DND-41 (cell line): Measurements from ENCODE around the gene ITPR1.

ENCODE experiments used
- ATAC-seq: fragments of 200-7000 bp; cut with Tn5 transposase; 3 replicates; pipeline ENCODE4 v1.9.1; 2021; ENCODE audit warnings: low read depth; ENCODE audit not compliant: insufficient read depth
- DNase-seq: peaks from one replicate; pipeline ENCODE4 v3.0.0-alpha.2; 2020
- H2AFZ ChIP-seq: 2 replicates; pipeline ENCODE4 v1.6.0; 2012; ENCODE audit warnings: low read depth, low read length
- H3K27ac ChIP-seq: 2 replicates; pipeline ENCODE4 v1.5.1; 2012; ENCODE audit warnings: low read length, inconsistent platforms
- H3K27me3 ChIP-seq: fragments of 200-600 bp; sonication (generic); 2 replicates; pipeline ENCODE4 v1.6.0; 2012; ENCODE audit warnings: low read length, mild to moderate bottlenecking, inconsistent platforms; ENCODE audit not compliant: insufficient read depth, poor library complexity
- H3K36me3 ChIP-seq: 2 replicates; pipeline ENCODE4 v1.5.1; 2012; ENCODE audit warnings: low read length, inconsistent platforms; ENCODE audit not compliant: insufficient read depth
- H3K4me1 ChIP-seq: 2 replicates; pipeline ENCODE4 v1.5.1; 2012; ENCODE audit warnings: mild to moderate bottlenecking, low read length; ENCODE audit not compliant: insufficient read depth
- H3K4me2 ChIP-seq: 2 replicates; pipeline ENCODE4 v1.6.0; 2012; ENCODE audit warnings: mild to moderate bottlenecking, moderate library complexity, low read length, inconsistent platforms; ENCODE audit not compliant: insufficient read depth
- H3K4me3 ChIP-seq, 2 experiments: fragments of 200-600 bp in 1 of 2; shearing (Covaris generic) in 1 of 2; 2 replicates each; pipeline ENCODE4 v1.5.1; 2012 to 2016; ENCODE audit warnings: inconsistent platforms in 2 of 2, low read length in 2 of 2, mild to moderate bottlenecking in 2 of 2, low read depth in 1 of 2, moderate library complexity in 1 of 2
- H3K79me2 ChIP-seq: 2 replicates; pipeline ENCODE4 v1.6.0; 2012; ENCODE audit warnings: low read length, inconsistent platforms; ENCODE audit not compliant: insufficient read depth
- H3K9ac ChIP-seq: 2 replicates; pipeline ENCODE4 v1.6.0; 2012; ENCODE audit warnings: low read depth, mild to moderate bottlenecking, inconsistent platforms, low read length, moderate library complexity
- H3K9me3 ChIP-seq: 2 replicates; pipeline ENCODE4 v1.5.1; 2012; ENCODE audit warnings: low read length, moderate library complexity, mild to moderate bottlenecking, inconsistent platforms; ENCODE audit not compliant: insufficient read depth, severe bottlenecking
- H4K20me1 ChIP-seq: 2 replicates; pipeline ENCODE4 v1.6.0; 2012; ENCODE audit warnings: low read length; ENCODE audit not compliant: insufficient read depth
- CTCF ChIP-seq: IDR thresholded peaks from 2 replicates; pipeline ENCODE4 v1.5.1; 2012; ENCODE audit warnings: borderline replicate concordance, low read length, moderate library complexity, mild to moderate bottlenecking; ENCODE audit not compliant: poor library complexity, severe bottlenecking; ENCODE audit errors: extremely low read depth
- EZH2 ChIP-seq: IDR thresholded peaks from 3 replicates; pipeline ENCODE4 v1.6.1; 2012; ENCODE audit warnings: borderline replicate concordance, low read depth, mild to moderate bottlenecking, moderate library complexity, low read length, inconsistent platforms; ENCODE audit not compliant: severe bottlenecking

The ITPR1 gene

GRCh38 chr3:4814305-4814903, 321.3 kb downstream of the ITPR1 start:
- Histone ChIP-seq H3K9me3 (peaks cover 9% of the 10 kb centered on the region), H3K36me3 (peaks cover 14% of the 10 kb centered on the region), H3K4me2 (no peak overlapping the region), H3K4me1 (peaks cover 16% of the 10 kb centered on the region), H3K79me2 (no peaks in the 10 kb centered on the region), H3K27ac (no peak overlapping the region), H3K9ac (no peak overlapping the region), H2AFZ (no peak overlapping the region), H3K4me3 (no peak overlapping the region), H4K20me1 (no peaks in the 10 kb centered on the region), H3K27me3 (no peaks in the 10 kb centered on the region)
- TF ChIP-seq CTCF = no peak
- TF ChIP-seq EZH2 = no peak
- ATAC-seq = no peak
- DNase-seq = no peak

- peaks cover 14% of the 10 kb centered on the region for H3K36me3 ChIP-seq
- H3K4me2 ChIP-seq = no peak overlapping the region
- ATAC-seq (no peak), DNase-seq (no peak)
- TF ChIP-seq EZH2 (no peak), CTCF (no peak)
- no peaks in the 10 kb centered on the region for H3K79me2 ChIP-seq
- no peak overlapping the region for H3K9ac ChIP-seq
- H3K4me3 ChIP-seq = no peak overlapping the region
- H3K4me1 ChIP-seq = peaks cover 22% of the 10 kb centered on the region
- peaks cover 9% of the 10 kb centered on the region for H3K9me3 ChIP-seq
- H3K27me3 ChIP-seq = no peaks in the 10 kb centered on the region
- no peaks in the 10 kb centered on the region for H4K20me1 ChIP-seq
- H3K27ac ChIP-seq = no peak overlapping the region
- H2AFZ ChIP-seq = no peak overlapping the region
These were observed 321.9 kb downstream of the ITPR1 start for GRCh38 chr3:4814904-4815574.

GRCh38 chr3:4816306-4816705, 323.2 kb downstream of the ITPR1 start:
- Histone ChIP-seq H4K20me1 (no peaks in the 10 kb centered on the region), H3K27me3 (no peaks in the 10 kb centered on the region), H3K36me3 (peaks cover 14% of the 10 kb centered on the region), H3K79me2 (no peaks in the 10 kb centered on the region), H2AFZ (no peak overlapping the region), H3K9ac (no peak overlapping the region), H3K4me3 (no peak overlapping the region), H3K9me3 (peaks cover 9% of the 10 kb centered on the region), H3K27ac (no peak overlapping the region), H3K4me2 (no peak overlapping the region), H3K4me1 (peaks cover 35% of the 10 kb centered on the region)
- ATAC-seq = no peak
- TF ChIP-seq EZH2 (no peak), CTCF (no peak)
- DNase-seq = no peak
